Endothelial cell of umbilical vein (primary cell): ENCODE measurements around the gene ENTPD6. TPM values are rescaled to one million over a fixed set of nuclear protein-coding genes. Genes with fewer than 3 reads are reported as not detected.

ENCODE experiments used
- BruUV-seq: library from RNA; stranded (reverse); fragments of 400-500 nt; replicated peaks from 2 replicates; lab custom pipeline; 2021; lab: Mats Ljungman, UMichigan
- CTCF ChIA-PET: fragments of 300-600, 350-600 bp; sonication (Branson Sonifier 250); formaldehyde crosslinking; loops from one replicate; lab custom pipeline; 2021; ENCODE audit warnings: antibody characterized with exemption, inconsistent platforms; lab: Charles Lee
- POLR2A ChIA-PET: fragments of 300-600, 350-600 bp; sonication (Branson Sonifier 250); formaldehyde crosslinking; loops from one replicate; lab custom pipeline; 2021; ENCODE audit warnings: antibody characterized with exemption, inconsistent platforms; lab: Charles Lee
- DNase-seq: peaks from one replicate; pipeline ENCODE4 v3.0.0-alpha.2; 2011; ENCODE audit warnings: low read depth, low spot score
- FAIRE-seq: peaks from 2 replicates; lab custom pipeline; 2011; peaks lifted over from hg19 to GRCh38; lab: Jason Lieb, UNC
- H2AFZ ChIP-seq: 2 replicates; pipeline ENCODE4 v1.6.0; 2012; ENCODE audit warnings: low read depth, low read length, control low read depth, inconsistent platforms
- H3K27ac ChIP-seq: 2 replicates; pipeline ENCODE4 v1.5.1; 2011; ENCODE audit warnings: low read depth, mild to moderate bottlenecking, control low read depth, low read length, moderate library complexity; ENCODE audit not compliant: insufficient read depth
- H3K27me3 ChIP-seq, 2 experiments: 2 replicates each; pipeline versions ENCODE4 v1.6.0 to v1.6.1; 2011; ENCODE audit warnings: low read length in 2 of 2, mixed read lengths in 1 of 2; ENCODE audit not compliant: control insufficient read depth in 2 of 2, insufficient read depth in 2 of 2
- H3K36me3 ChIP-seq, 2 experiments: 2 replicates in 1 of 2; 3 replicates in 1 of 2; pipeline ENCODE4 v1.5.1; 2011; ENCODE audit warnings: low read length in 2 of 2, mild to moderate bottlenecking in 1 of 2, moderate library complexity in 1 of 2; ENCODE audit not compliant: control insufficient read depth in 2 of 2, insufficient read depth in 2 of 2; ENCODE audit errors: extremely low read depth in 1 of 2
- H3K4me1 ChIP-seq: 3 replicates; pipeline ENCODE4 v1.5.1; 2011; ENCODE audit warnings: mild to moderate bottlenecking, low read length; ENCODE audit not compliant: control insufficient read depth, insufficient read depth; ENCODE audit errors: extremely low read depth
- H3K4me2 ChIP-seq: 2 replicates; pipeline ENCODE4 v1.6.1; 2011; ENCODE audit warnings: low read length, control low read depth, mixed read lengths; ENCODE audit not compliant: insufficient read depth
- H3K4me3 ChIP-seq, 3 experiments: fragments of 200-600 bp in 1 of 3; sonication (generic), shearing (Covaris generic) in 1 of 3; replicated peaks in 1 of 3; 2 replicates each; pipeline ENCODE4 v1.5.1; 2011 to 2016; ENCODE audit warnings: control low read depth in 3 of 3, low read length in 3 of 3, mild to moderate bottlenecking in 2 of 3, inconsistent platforms in 1 of 3, low read depth in 1 of 3, moderate library complexity in 1 of 3; ENCODE audit not compliant: insufficient read depth in 1 of 3
- H3K79me2 ChIP-seq: 2 replicates; pipeline ENCODE4 v1.6.0; 2012; ENCODE audit warnings: low read length, inconsistent platforms; ENCODE audit not compliant: control insufficient read depth, insufficient read depth
- H3K9ac ChIP-seq: replicated peaks from 2 replicates; pipeline ENCODE3; 2011; ENCODE audit warnings: low read length, control low read depth; ENCODE audit not compliant: insufficient read depth; ENCODE audit errors: extremely low read depth
- H3K9me1 ChIP-seq: replicated peaks from 3 replicates; pipeline ENCODE4 v1.6.0; 2011; ENCODE audit warnings: mild to moderate bottlenecking, low read length; ENCODE audit not compliant: control insufficient read depth, insufficient read depth; ENCODE audit errors: extremely low read depth
- H3K9me3 ChIP-seq: replicated peaks from 2 replicates; pipeline ENCODE4 v1.5.1; 2012; ENCODE audit warnings: low read length, inconsistent platforms; ENCODE audit not compliant: control insufficient read depth, insufficient read depth
- H4K20me1 ChIP-seq: replicated peaks from 2 replicates; pipeline ENCODE3; 2011; ENCODE audit warnings: mild to moderate bottlenecking, low read length; ENCODE audit not compliant: control insufficient read depth, insufficient read depth; ENCODE audit errors: extremely low read depth
- CTCF ChIP-seq, 2 donors: IDR thresholded peaks; 1 replicate in 1 of 2; 2 replicates in 1 of 2; pipeline ENCODE4 v1.5.1; 2011; ENCODE audit warnings: low read length in 2 of 2, mild to moderate bottlenecking in 2 of 2, moderate library complexity in 2 of 2, control low read depth in 1 of 2, inconsistent platforms in 1 of 2, low read depth in 1 of 2; ENCODE audit not compliant: insufficient read depth in 1 of 2; ENCODE audit errors: extremely low read depth in 1 of 2
- EZH2 ChIP-seq: IDR thresholded peaks from 2 replicates; pipeline ENCODE4 v1.6.1; 2012; ENCODE audit warnings: borderline replicate concordance, low read depth, mild to moderate bottlenecking, moderate library complexity, low read length, inconsistent platforms; ENCODE audit not compliant: severe bottlenecking
- FOS ChIP-seq: IDR thresholded peaks from 2 replicates; pipeline ENCODE4 v1.6.1; 2011; ENCODE audit warnings: mild to moderate bottlenecking, low read length, moderate library complexity, borderline replicate concordance; ENCODE audit not compliant: insufficient read depth
- GATA2 ChIP-seq: IDR thresholded peaks from 2 replicates; pipeline ENCODE4 v1.7.0; 2011; ENCODE audit warnings: low read depth, mild to moderate bottlenecking, moderate library complexity, mixed read lengths, low read length; ENCODE audit not compliant: insufficient read length, insufficient read depth
- JUN ChIP-seq: IDR thresholded peaks from 2 replicates; pipeline ENCODE4 v1.6.1; 2011; ENCODE audit warnings: borderline replicate concordance, low read depth; ENCODE audit not compliant: insufficient read length, insufficient read depth
- MAX ChIP-seq: IDR thresholded peaks from 2 replicates; pipeline ENCODE4 v1.6.1; 2011; ENCODE audit not compliant: insufficient read depth, insufficient read length
- MYC ChIP-seq: IDR thresholded peaks from one replicate; pipeline ENCODE4 v1.6.1; 2011; ENCODE audit warnings: mild to moderate bottlenecking, low read depth, low read length
- POLR2A ChIP-seq: IDR thresholded peaks from 2 replicates; pipeline ENCODE4 v1.6.1; 2012; ENCODE audit warnings: low read depth, mild to moderate bottlenecking, control low read depth, low read length
- POLR2AphosphoS5 ChIP-seq: IDR thresholded peaks from 2 replicates; pipeline ENCODE4 v1.6.1; 2012; ENCODE audit warnings: low read depth, mild to moderate bottlenecking, control low read depth, low read length, moderate library complexity; ENCODE audit not compliant: insufficient read depth
- dilution Hi-C: fragments of 300-500 bp; cut with MboI; formaldehyde crosslinking; loops from one replicate; pipeline ENCODE4 v1.15.0; 2019; ENCODE audit warnings: low sequenced_read_pairs; ENCODE audit not compliant: extremely low pct_ligation_motif_present
- intact Hi-C: fragments of 100-400 bp; cut with micrococcal nuclease; formaldehyde crosslinking; loops from one replicate; pipeline ENCODE4 v1.10.0; 2022
- polyA plus RNA-seq, 4 experiments: library from polyadenylated mRNA; depleted of rRNA in 3 of 4; stranded (reverse) in 3 of 4; unstranded in 1 of 4; fragments of >200 nt; gene quantifications; 2 replicates each; pipeline versions ENCODE4 v1.2.1 to v1.2.3, GENCODE V29; 2011 to 2012; ENCODE audit warnings: missing spikeins in 1 of 4
- total RNA-seq: library from RNA; stranded (reverse); gene quantifications from 2 replicates; pipeline ENCODE4 v1.2.3, GENCODE V29; 2021

The ENTPD6 gene
- total and polyA plus RNA-seq, 2 donors (not counting 3 experiments of a cell fraction or from before 2014, with no cell fraction given), result 51.2 to 86.3 TPM

- Histone ChIP-seq H3K4me1 (no peaks in the 10 kb centered on the region), H3K36me3 (peaks cover 0 to 8% of the 10 kb centered on the region in 2 experiments), H3K4me3 (no peak overlapping the region), H3K9me3 (no peaks in the 10 kb centered on the region), H3K9ac (no peak overlapping the region), H3K79me2 (no peaks in the 10 kb centered on the region), H3K27ac (no peak overlapping the region), H3K27me3 (no peaks in the 10 kb centered on the region), H2AFZ (no peak overlapping the region), H4K20me1 (no peaks in the 10 kb centered on the region), H3K4me2 (no peak overlapping the region), H3K9me1 (no peaks in the 10 kb centered on the region)
- TF ChIP-seq POLR2AphosphoS5 (no peak), FOS (no peak), CTCF (IDR thresholded peaks at IDR 0.05; ENCODE audit: extremely low read depth in 1 of 2, insufficient read depth in 1 of 2, low read depth in 1 of 2, low read length in 2 of 2) (no peak), GATA2 (no peak), MYC (no peak), POLR2A (no peak), EZH2 (no peak), JUN (no peak), MAX (no peak)
- dilution Hi-C loops (no loop called here), intact Hi-C loops (no loop called here)
- POLR2A ChIA-PET, result no interaction called here
- CTCF ChIA-PET, result no interaction called here
- no TSS peak for BruUV-seq
- DNase-seq (no peak), FAIRE-seq (no peak)
Measured at GRCh38 chr20:25213566-25214425, 18.3 kb downstream of the ENTPD6 start.
